PC-3 (cell line): Measurements from ENCODE around the gene LAMA3. TPM values are rescaled to one million over a fixed set of nuclear protein-coding genes. Genes with fewer than 3 reads are reported as not detected.

Experiments used
- ATAC-seq: fragments of 200-7000 bp; cut with Tn5 transposase; 2 replicates; pipeline ENCODE4 v1.9.1; 2020; ENCODE audit warnings: mild to moderate bottlenecking, moderate library complexity
- BruUV-seq: library from RNA; stranded (reverse); fragments of 400-500 nt; replicated peaks from 2 replicates; lab custom pipeline; 2021; lab: Mats Ljungman, UMichigan
- CTCF ChIA-PET: fragments of 300-600 bp; sonication (Branson Sonifier 250); formaldehyde crosslinking; loops from one replicate; lab custom pipeline; 2022; ENCODE audit warnings: antibody characterized with exemption; lab: Charles Lee
- POLR2A ChIA-PET: fragments of 300-600 bp; sonication (Branson Sonifier 250); formaldehyde crosslinking; loops from one replicate; lab custom pipeline; 2022; ENCODE audit warnings: antibody characterized with exemption; ENCODE audit not compliant: unreplicated experiment; lab: Charles Lee
- DNase-seq: peaks from one replicate; pipeline ENCODE4 v3.0.0-alpha.2; 2015
- H2AFZ ChIP-seq: fragments of 300-600 bp; sonication (generic); 2 replicates; pipeline ENCODE4 v1.6.0; 2016; ENCODE audit warnings: antibody characterized with exemption, low read length
- H3F3A ChIP-seq: fragments of 300-600 bp; sonication (generic); one replicate; pipeline ENCODE4 v1.6.0; 2017; ENCODE audit warnings: antibody characterized with exemption, low read length, control low read depth, mild to moderate bottlenecking; ENCODE audit not compliant: unreplicated experiment
- H3K27ac ChIP-seq: fragments of 300-600 bp; sonication (generic); 2 replicates; pipeline ENCODE4 v1.5.1; 2016; ENCODE audit warnings: mild to moderate bottlenecking, low read length
- H3K27me3 ChIP-seq: fragments of 300-600 bp; sonication (generic); 2 replicates; pipeline ENCODE4 v1.6.1; 2016; ENCODE audit warnings: low read length, mixed read lengths
- H3K36me3 ChIP-seq: fragments of 300-600 bp; sonication (generic); 2 replicates; pipeline ENCODE4 v1.6.1; 2016; ENCODE audit warnings: low read depth, mixed run types, low read length, mixed read lengths
- H3K4me1 ChIP-seq: fragments of 300-600 bp; sonication (generic); 2 replicates; pipeline ENCODE4 v1.5.1; 2016; ENCODE audit warnings: low read length; ENCODE audit not compliant: insufficient read depth
- H3K4me2 ChIP-seq: fragments of 300-600 bp; sonication (generic); 2 replicates; pipeline ENCODE4 v1.6.0; 2016; ENCODE audit warnings: low read length
- H3K4me3 ChIP-seq: fragments of 300-600 bp; sonication (generic); 2 replicates; pipeline ENCODE4 v1.5.1; 2016; ENCODE audit warnings: mild to moderate bottlenecking, low read length, mixed read lengths
- H3K79me2 ChIP-seq: fragments of 300-600 bp; sonication (generic); 2 replicates; pipeline ENCODE4 v1.6.1; 2017; ENCODE audit warnings: low read length, mixed read lengths
- H3K9ac ChIP-seq: fragments of 300-600 bp; sonication (generic); 2 replicates; pipeline ENCODE4 v1.6.0; 2016; ENCODE audit warnings: mild to moderate bottlenecking, low read length
- H3K9me2 ChIP-seq: fragments of 300-600 bp; sonication (generic); replicated peaks from 2 replicates; pipeline ENCODE4 v1.6.1; 2016; ENCODE audit warnings: mixed run types, low read length, mixed read lengths
- H3K9me3 ChIP-seq: fragments of 300-600 bp; sonication (generic); 2 replicates; pipeline ENCODE4 v1.6.1; 2016; ENCODE audit warnings: low read length, mixed read lengths
- H4K20me1 ChIP-seq: fragments of 300-600 bp; sonication (generic); 2 replicates; pipeline ENCODE4 v1.6.1; 2016; ENCODE audit warnings: low read length, mixed read lengths
- EZH2 ChIP-seq: fragments of 300-600 bp; sonication (generic); IDR thresholded peaks from one replicate; pipeline ENCODE4 v1.6.1; 2017; ENCODE audit warnings: antibody characterized with exemption, mild to moderate bottlenecking, low read length; ENCODE audit not compliant: unreplicated experiment
- EZH2phosphoT487 ChIP-seq: fragments of 300-600 bp; sonication (generic); IDR thresholded peaks from 2 replicates; pipeline ENCODE4 v1.6.1; 2018; ENCODE audit warnings: mild to moderate bottlenecking, antibody characterized with exemption, low read length, borderline replicate concordance
- intact Hi-C: fragments of 100-400 bp; cut with micrococcal nuclease; formaldehyde crosslinking; loops from 2 replicates; pipeline ENCODE4 v1.9.0; 2023
- total RNA-seq: library from RNA; depleted of rRNA; stranded (reverse); fragments of >200 nt; gene quantifications from 2 replicates; pipeline ENCODE4 v1.2.3, GENCODE V29; 2014
- TF ChIP-seq, protein P1 (sequence below): fragments of 300-600 bp; sonication (generic); conservative IDR thresholded peaks from 2 replicates; pipeline ENCODE4 v1.5.1; 2017; ENCODE audit warnings: antibody characterized with exemption, low read depth, mild to moderate bottlenecking, low read length

LAMA3 gene
- total RNA-seq, 1 experiment from 2014 or later, result 224 TPM

DNA sequence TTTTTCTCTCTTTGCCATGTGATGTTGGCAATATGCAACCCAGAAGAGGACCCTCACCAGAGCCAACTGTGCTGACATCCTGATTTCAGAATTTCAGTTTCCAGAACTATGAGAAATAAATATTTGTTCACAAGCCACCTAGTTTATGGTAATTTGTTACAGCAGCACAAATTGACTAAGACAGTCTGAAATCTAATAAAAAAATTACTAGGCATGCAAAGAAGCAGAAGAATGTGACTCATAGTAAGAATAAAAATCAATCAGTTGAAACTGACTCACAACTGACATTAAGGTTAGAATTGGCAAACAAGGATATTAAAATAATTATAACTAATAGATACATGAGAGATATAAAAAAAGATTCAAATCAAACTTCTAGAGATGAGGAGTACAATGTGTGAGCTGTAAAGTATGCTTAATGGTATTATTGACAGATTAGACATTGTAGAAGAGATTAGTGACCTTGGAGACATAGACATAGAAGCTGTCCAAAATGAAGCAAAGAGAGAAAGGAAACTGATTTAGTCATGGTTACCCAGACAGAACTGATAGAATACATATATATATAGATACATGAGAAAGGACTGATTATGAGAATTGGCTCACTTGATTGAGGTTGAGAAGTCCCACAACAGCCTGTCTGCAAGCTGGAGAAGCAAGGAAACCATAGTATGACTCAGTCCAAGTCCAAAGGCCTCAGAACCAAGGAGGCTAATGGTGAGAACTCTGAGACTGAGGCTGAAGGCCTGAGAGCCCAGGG, 297.5 kb downstream of the LAMA3 start:
- peaks cover 3% of the 10 kb centered on the region for H3F3A ChIP-seq
- peak; percentile 56 for DNase-seq
- H2AFZ ChIP-seq, result no peak overlapping the region
- no peak overlapping the region; the same call in 1 of the 2 replicates for H3K4me2 ChIP-seq
- ATAC-seq, result peak; percentile 56
- peak overlapping the region; percentile 83 for H3K27ac ChIP-seq
- ChIA-PET POLR2A (no interaction called here), CTCF (no interaction called here)
- H3K36me3 ChIP-seq, result no peaks in the 10 kb centered on the region
- peaks cover 37% of the 10 kb centered on the region for H3K4me1 ChIP-seq
- H3K4me3 ChIP-seq, result no peak overlapping the region
- intact Hi-C loops, result no loop called here
- peaks cover 5% of the 10 kb centered on the region; the same call in 1 of the 2 replicates for H3K9me3 ChIP-seq
- no peaks in the 10 kb centered on the region for H3K27me3 ChIP-seq
- no peak overlapping the region for H3K9ac ChIP-seq
- TF ChIP-seq, protein P1, sequence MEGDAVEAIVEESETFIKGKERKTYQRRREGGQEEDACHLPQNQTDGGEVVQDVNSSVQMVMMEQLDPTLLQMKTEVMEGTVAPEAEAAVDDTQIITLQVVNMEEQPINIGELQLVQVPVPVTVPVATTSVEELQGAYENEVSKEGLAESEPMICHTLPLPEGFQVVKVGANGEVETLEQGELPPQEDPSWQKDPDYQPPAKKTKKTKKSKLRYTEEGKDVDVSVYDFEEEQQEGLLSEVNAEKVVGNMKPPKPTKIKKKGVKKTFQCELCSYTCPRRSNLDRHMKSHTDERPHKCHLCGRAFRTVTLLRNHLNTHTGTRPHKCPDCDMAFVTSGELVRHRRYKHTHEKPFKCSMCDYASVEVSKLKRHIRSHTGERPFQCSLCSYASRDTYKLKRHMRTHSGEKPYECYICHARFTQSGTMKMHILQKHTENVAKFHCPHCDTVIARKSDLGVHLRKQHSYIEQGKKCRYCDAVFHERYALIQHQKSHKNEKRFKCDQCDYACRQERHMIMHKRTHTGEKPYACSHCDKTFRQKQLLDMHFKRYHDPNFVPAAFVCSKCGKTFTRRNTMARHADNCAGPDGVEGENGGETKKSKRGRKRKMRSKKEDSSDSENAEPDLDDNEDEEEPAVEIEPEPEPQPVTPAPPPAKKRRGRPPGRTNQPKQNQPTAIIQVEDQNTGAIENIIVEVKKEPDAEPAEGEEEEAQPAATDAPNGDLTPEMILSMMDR, result no peak
- no peak for TF ChIP-seq EZH2
- no peak for TF ChIP-seq EZH2phosphoT487
- H3K79me2 ChIP-seq, result no peaks in the 10 kb centered on the region
- no peaks in the 10 kb centered on the region for H4K20me1 ChIP-seq
- no peaks in the 10 kb centered on the region for H3K9me2 ChIP-seq
- BruUV-seq, result no TSS peak

DNA sequence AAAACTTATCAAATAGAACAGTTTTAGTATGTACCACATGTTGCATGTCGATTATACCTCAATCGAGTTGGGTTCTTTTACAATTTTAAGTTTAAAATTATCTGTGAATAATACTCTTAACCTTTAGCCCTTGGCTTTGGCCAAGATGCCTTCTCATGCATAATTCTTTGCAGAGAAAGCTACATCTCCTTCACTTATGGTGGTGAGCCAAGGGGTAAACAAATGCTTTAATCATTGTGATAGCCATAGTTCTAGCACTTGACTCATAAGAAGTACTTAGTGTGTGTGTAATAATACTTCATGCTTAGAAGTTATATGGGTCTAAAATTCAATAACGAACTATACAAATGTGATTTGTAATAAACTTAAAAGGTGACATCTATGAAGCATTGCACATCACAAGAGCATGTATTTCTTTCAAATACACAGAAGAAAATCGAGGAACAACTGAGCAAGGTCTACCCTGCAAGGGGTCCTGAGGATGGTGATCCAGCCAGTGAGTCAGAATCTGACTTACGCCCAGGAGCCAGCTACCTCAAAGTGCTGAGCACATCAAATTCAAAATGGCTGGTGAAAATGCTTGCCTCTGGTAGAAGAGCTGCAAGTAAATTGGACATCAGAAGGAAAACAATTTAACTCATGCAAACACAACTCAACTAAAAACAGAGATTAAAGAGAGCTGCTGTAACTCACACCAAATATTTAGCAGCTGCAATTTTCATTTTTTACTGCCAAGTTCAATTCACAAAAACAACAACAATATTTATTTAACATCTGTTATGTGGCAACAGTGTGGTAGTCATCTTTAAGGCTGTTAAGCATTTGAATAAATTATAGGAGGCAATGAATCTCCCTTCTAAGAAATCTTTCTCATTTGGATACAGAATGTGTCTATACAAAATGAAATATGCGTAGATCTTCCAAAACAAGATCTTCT, 301.5 kb downstream of the LAMA3 start:
- POLR2A ChIA-PET, result no interaction called here
- no peak overlapping the region for H3K4me2 ChIP-seq
- DNase-seq (peak; percentile 13), ATAC-seq (no peak)
- no peak overlapping the region for H3K4me3 ChIP-seq
- H3K27me3 ChIP-seq, result no peaks in the 10 kb centered on the region
- peaks cover 61% of the 10 kb centered on the region for H3K4me1 ChIP-seq
- no peaks in the 10 kb centered on the region for H4K20me1 ChIP-seq
- no peaks in the 10 kb centered on the region for H3K79me2 ChIP-seq
- peaks cover 5% of the 10 kb centered on the region; the same call in 1 of the 2 replicates for H3K9me3 ChIP-seq
- CTCF ChIA-PET, result no interaction called here
- no TSS peak for BruUV-seq
- TF ChIP-seq EZH2phosphoT487 (no peak), EZH2 (no peak)
- TF ChIP-seq, protein P1, result no peak
- H3K9ac ChIP-seq, result no peak overlapping the region
- no peaks in the 10 kb centered on the region for H3K36me3 ChIP-seq
- H3F3A ChIP-seq, result peaks cover 3% of the 10 kb centered on the region
- H2AFZ ChIP-seq, result no peak overlapping the region
- no peak overlapping the region for H3K27ac ChIP-seq
- intact Hi-C loops, result loop anchor here (5.0 to 10.0 kb wide), 2 partner anchors 33 to 126 kb away; no protein-coding TSS in a partner anchor
- no peaks in the 10 kb centered on the region for H3K9me2 ChIP-seq
